H1 (cell line): ENCODE measurements around the gene ENDOD1. TPM values are rescaled to one million over a fixed set of nuclear protein-coding genes. Genes with fewer than 3 reads are reported as not detected.

ENCODE experiments used
- CTCF ChIA-PET: fragments of 300-600 bp; sonication (Branson Sonifier 250); formaldehyde crosslinking; loops from one replicate; lab custom pipeline; 2021; ENCODE audit not compliant: partially characterized antibody; lab: Charles Lee
- POLR2A ChIA-PET: fragments of 300-600 bp; sonication (Branson Sonifier 250); formaldehyde crosslinking; loops from one replicate; lab custom pipeline; 2021; ENCODE audit warnings: inconsistent platforms; ENCODE audit not compliant: partially characterized antibody; lab: Charles Lee
- DNase-seq, 2 experiments: peaks; one replicate each; pipeline versions ENCODE4 v3.0.0 to v3.0.0-alpha.2; 2010 to 2022; ENCODE audit warnings: low spot score in 2 of 2, low read depth in 1 of 2, mixed read lengths in 1 of 2
- FAIRE-seq: peaks from 2 replicates; lab custom pipeline; 2011; peaks lifted over from hg19 to GRCh38; lab: Jason Lieb, UNC
- H2AFZ ChIP-seq: 2 replicates; pipeline ENCODE4 v1.8.1; 2012; ENCODE audit warnings: low read length, inconsistent platforms
- H2AK5ac ChIP-seq: 2 replicates; pipeline ENCODE4 v1.6.1; 2013; ENCODE audit warnings: low read depth, low read length
- H2BK120ac ChIP-seq: replicated peaks from 2 replicates; pipeline ENCODE3; 2013; ENCODE audit warnings: low read depth, low read length, inconsistent platforms
- H2BK12ac ChIP-seq: 2 replicates; pipeline ENCODE4 v1.6.1; 2013; ENCODE audit warnings: low read depth, low read length
- H2BK15ac ChIP-seq: 2 replicates; pipeline ENCODE4 v1.6.1; 2013; ENCODE audit warnings: low read length
- H2BK20ac ChIP-seq: 2 replicates; pipeline ENCODE4 v1.6.1; 2013; ENCODE audit warnings: low read length
- H2BK5ac ChIP-seq: 2 replicates; pipeline ENCODE4 v1.6.1; 2013; ENCODE audit warnings: low read depth, low read length
- H3K14ac ChIP-seq: 2 replicates; pipeline ENCODE4 v1.6.1; 2013; ENCODE audit warnings: inconsistent platforms; ENCODE audit not compliant: insufficient read length
- H3K18ac ChIP-seq: 2 replicates; pipeline ENCODE4 v1.6.1; 2013; ENCODE audit warnings: low read length; ENCODE audit errors: extremely low read depth
- H3K23ac ChIP-seq: 2 replicates; pipeline ENCODE4 v1.6.1; 2013; ENCODE audit warnings: inconsistent platforms; ENCODE audit not compliant: insufficient read length
- H3K23me2 ChIP-seq: 2 replicates; pipeline ENCODE4 v1.6.1; 2013; ENCODE audit warnings: low read depth, low read length
- H3K27ac ChIP-seq: 2 replicates; pipeline ENCODE4 v1.6.1; 2011; ENCODE audit warnings: low read depth, low read length, inconsistent platforms
- H3K27me3 ChIP-seq, 4 experiments: replicated peaks in 1 of 4; 1 replicate in 1 of 4; 2 replicates in 3 of 4; pipeline versions ENCODE4 v1.6.1 to v1.8.1; 2011 to 2013; ENCODE audit warnings: low read length in 3 of 4, mild to moderate bottlenecking in 3 of 4, inconsistent platforms in 2 of 4, mixed read lengths in 2 of 4, moderate library complexity in 1 of 4; ENCODE audit not compliant: control insufficient read depth in 3 of 4, insufficient read depth in 3 of 4; ENCODE audit errors: extremely low read depth in 1 of 4
- H3K36me3 ChIP-seq, 4 experiments: 2 replicates each; pipeline versions ENCODE4 v1.6.1 to v1.8.1; 2011 to 2013; ENCODE audit warnings: mild to moderate bottlenecking in 4 of 4, low read length in 3 of 4, moderate library complexity in 2 of 4, control low read depth in 1 of 4, inconsistent platforms in 1 of 4; ENCODE audit not compliant: insufficient read depth in 4 of 4, control insufficient read depth in 2 of 4
- H3K4ac ChIP-seq: replicated peaks from 2 replicates; pipeline ENCODE3; 2013; ENCODE audit warnings: low read length, low read depth, mixed read lengths, inconsistent platforms; ENCODE audit not compliant: insufficient read length
- H3K4me1 ChIP-seq, 4 experiments: replicated peaks in 1 of 4; 1 replicate in 1 of 4; 2 replicates in 3 of 4; pipeline versions ENCODE4 v1.6.1 to v1.8.1; 2011 to 2013; ENCODE audit warnings: low read length in 3 of 4, inconsistent platforms in 2 of 4, mixed read lengths in 1 of 4; ENCODE audit not compliant: insufficient read depth in 4 of 4, control insufficient read depth in 3 of 4
- H3K4me2 ChIP-seq, 2 experiments: 2 replicates each; pipeline versions ENCODE4 v1.6.1 to v1.8.1; 2011 to 2013; ENCODE audit warnings: low read depth in 2 of 2, low read length in 2 of 2, control low read depth in 1 of 2, inconsistent platforms in 1 of 2, mild to moderate bottlenecking in 1 of 2; ENCODE audit not compliant: insufficient read depth in 1 of 2
- H3K4me3 ChIP-seq, 4 experiments: fragments of 200-600, 300-600 bp in 1 of 4; sonication (generic), shearing (Covaris generic), sonication (Bioruptor Twin) in 1 of 4; 2 replicates each; pipeline versions ENCODE4 v1.5.1 to v1.8.1; 2011 to 2016; ENCODE audit warnings: low read length in 4 of 4, low read depth in 3 of 4, control low read depth in 2 of 4, inconsistent platforms in 2 of 4, mild to moderate bottlenecking in 2 of 4, mixed read lengths in 1 of 4, moderate library complexity in 1 of 4; ENCODE audit not compliant: insufficient read depth in 2 of 4; ENCODE audit errors: extremely low read depth in 1 of 4
- H3K56ac ChIP-seq: replicated peaks from 2 replicates; pipeline ENCODE3; 2013; ENCODE audit warnings: low read depth, mild to moderate bottlenecking, mixed read lengths, low read length, inconsistent platforms; ENCODE audit not compliant: insufficient read length
- H3K79me1 ChIP-seq: 2 replicates; pipeline ENCODE4 v1.6.1; 2013; ENCODE audit warnings: low read depth, low read length, control low read depth
- H3K79me2 ChIP-seq, 2 experiments: 2 replicates each; pipeline versions ENCODE4 v1.6.1 to v1.8.1; 2012 to 2013; ENCODE audit warnings: low read length in 2 of 2, mild to moderate bottlenecking in 2 of 2, inconsistent platforms in 1 of 2; ENCODE audit not compliant: insufficient read depth in 2 of 2, control insufficient read depth in 1 of 2
- H3K9ac ChIP-seq, 4 experiments: replicated peaks in 1 of 4; 1 replicate in 1 of 4; 2 replicates in 3 of 4; pipeline versions ENCODE4 v1.6.1 to v1.8.1; 2011 to 2013; ENCODE audit warnings: low read depth in 3 of 4, low read length in 3 of 4, control low read depth in 2 of 4, mild to moderate bottlenecking in 2 of 4, moderate library complexity in 2 of 4, inconsistent platforms in 1 of 4; ENCODE audit errors: extremely low read depth in 1 of 4
- H3K9me3 ChIP-seq, 2 experiments: 2 replicates each; pipeline versions ENCODE4 v1.6.1 to v1.8.1; 2012 to 2013; ENCODE audit warnings: mild to moderate bottlenecking in 2 of 2, moderate library complexity in 2 of 2, control low read depth in 1 of 2, inconsistent platforms in 1 of 2, low read depth in 1 of 2, low read length in 1 of 2, mixed read lengths in 1 of 2; ENCODE audit not compliant: insufficient read depth in 2 of 2
- H4K20me1 ChIP-seq, 2 experiments: replicated peaks in 1 of 2; 2 replicates each; pipeline versions ENCODE3 to v1.8.1; 2011 to 2013; ENCODE audit warnings: inconsistent platforms in 2 of 2, low read length in 2 of 2, mild to moderate bottlenecking in 1 of 2; ENCODE audit not compliant: insufficient read depth in 2 of 2, control insufficient read depth in 1 of 2
- H4K5ac ChIP-seq: 2 replicates; pipeline ENCODE4 v1.6.1; 2013; ENCODE audit warnings: low read length, low read depth, mixed read lengths, inconsistent platforms; ENCODE audit not compliant: insufficient read length
- H4K8ac ChIP-seq: 2 replicates; pipeline ENCODE4 v1.8.0; 2013; ENCODE audit warnings: mild to moderate bottlenecking, moderate library complexity, low read length, inconsistent platforms; ENCODE audit not compliant: insufficient read depth; ENCODE audit errors: extremely low read depth
- H4K91ac ChIP-seq: replicated peaks from 2 replicates; pipeline ENCODE3; 2013; ENCODE audit warnings: low read length, mixed read lengths, inconsistent platforms; ENCODE audit not compliant: insufficient read length
- HDAC6 ChIP-seq: IDR thresholded peaks from one replicate; pipeline ENCODE4 v1.7.1; 2012; ENCODE audit warnings: low read depth, mild to moderate bottlenecking, inconsistent platforms, low read length, moderate library complexity
- POU5F1 ChIP-seq: IDR thresholded peaks from 2 replicates; pipeline ENCODE4 v1.6.1; 2011; ENCODE audit warnings: low read depth, mild to moderate bottlenecking, low read length, moderate library complexity
- TEAD4 ChIP-seq: IDR thresholded peaks from 2 replicates; pipeline ENCODE4 v1.6.1; 2012; ENCODE audit warnings: low read depth, low read length, inconsistent platforms, mixed read lengths
- WGBS, 2 experiments: shearing (Covaris generic) in 1 of 2; methylation state at CpG; one replicate each; pipeline versions ENCODE4 v1.1.6 to v1.1.7; 2013 to 2015; ENCODE audit warnings: low lambda C conversion rate in 2 of 2, mixed read lengths in 2 of 2, inconsistent platforms in 1 of 2, low coverage in 1 of 2, missing lambda C conversion rate in 1 of 2; ENCODE audit not compliant: insufficient replicate concordance in 2 of 2, insufficient coverage in 1 of 2, insufficient read length in 1 of 2; ENCODE audit errors: extremely low coverage in 1 of 2, missing lambda C conversion rate in 1 of 2; 5-methylcytosine and 5-hydroxymethylcytosine counted together
- polyA plus RNA-seq, 7 experiments: library from polyadenylated mRNA; depleted of rRNA in 3 of 7; stranded (reverse) in 5 of 7; unstranded in 2 of 7; fragments of >200 nt in 5 of 7; fragments of 200-250 nt in 2 of 7; gene quantifications; 1 replicate in 5 of 7; 2 replicates in 1 of 7; 4 replicates in 1 of 7; pipeline versions ENCODE4 v1.2.1 to v1.2.3, GENCODE V29; 2011 to 2013; ENCODE audit warnings: missing spikeins in 2 of 7, mixed read lengths in 2 of 7
- total RNA-seq: library from RNA; stranded (reverse); fragmentation: NEBNext Ultra II Directional; extraction: Animal tissue kit (Norgen Biotek cat#: 25700); gene quantifications from 2 replicates; pipeline ENCODE4 v1.2.1, GENCODE V29; 2021

Gene ENDOD1
- total and polyA plus RNA-seq, 2 of the 8 experiments (the other 6 are each of a cell fraction or from before 2014, with no cell fraction given) = 1.2 to 2.5 TPM

DNA sequence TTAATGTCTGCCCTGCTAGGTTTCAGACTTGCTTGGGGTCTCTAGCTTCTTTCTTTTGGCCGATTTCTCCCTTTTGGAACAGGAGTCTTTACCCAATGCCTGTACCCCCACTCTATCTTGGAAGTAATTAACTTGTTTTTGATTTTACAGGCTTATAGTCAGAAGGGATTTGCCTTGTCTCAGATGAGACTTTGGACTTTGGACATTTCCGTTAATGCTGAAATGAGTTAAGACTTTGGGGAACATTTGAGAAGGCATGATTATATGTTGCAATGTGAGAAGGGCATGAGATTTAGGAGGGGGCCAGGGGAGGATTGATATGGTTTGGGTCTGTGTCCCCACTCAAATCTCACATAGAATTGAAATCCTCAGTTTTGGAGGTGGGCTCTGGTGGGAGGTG, 35.3 kb upstream of the ENDOD1 start:
- Histone ChIP-seq H3K4me2 (no peak overlapping the region), H3K56ac (no peak overlapping the region), H3K9me3 (no peaks in the 10 kb centered on the region; a peak in 1 of 4 replicates), H4K8ac (no peak overlapping the region), H3K4me3 (no peak overlapping the region), H3K4ac (no peak overlapping the region), H3K79me2 (no peaks in the 10 kb centered on the region), H3K36me3 (no peaks in the 10 kb centered on the region), H4K91ac (no peak overlapping the region), H3K23me2 (no peaks in the 10 kb centered on the region), H3K18ac (no peak overlapping the region), H4K5ac (no peak overlapping the region), H2BK5ac (no peak overlapping the region), H3K23ac (no peak overlapping the region), H2BK12ac (no peak overlapping the region), H2AFZ (no peak overlapping the region), H2BK20ac (no peak overlapping the region), H3K27me3 (no peaks in the 10 kb centered on the region; a peak in 1 of 7 replicates), H2BK15ac (no peak overlapping the region), H2BK120ac (no peak overlapping the region), H3K27ac (no peak overlapping the region), H4K20me1 (no peaks in the 10 kb centered on the region), H3K4me1 (no peaks in the 10 kb centered on the region), H2AK5ac (no peak overlapping the region), H3K9ac (no peak overlapping the region), H3K79me1 (no peaks in the 10 kb centered on the region), H3K14ac (no peak overlapping the region)
- DNase-seq (no peak), FAIRE-seq (no peak)
- ChIA-PET POLR2A (interaction anchor here (6.1 kb wide), 1 partner anchor 13 kb away, joined by 28 read pairs; the partner anchor contains the start of gene SRSF8), CTCF (interaction anchor here (1.4 to 1.6 kb wide), 2 partner anchors 11 to 13 kb away, joined by 3 to 5 read pairs; no protein-coding TSS in a partner anchor)
- TF ChIP-seq POU5F1 (no peak), TEAD4 (no peak), HDAC6 (no peak)
- 81% methylated on average over 2 of the region's 2 CpGs; no CpG with 5 or more reads in 1 of the 2 experiments for WGBS, 2 experiments
